Panc1 (cell line): Measurements from ENCODE around the gene TAS2R38. TPM values are rescaled to one million over a fixed set of nuclear protein-coding genes. Genes with fewer than 3 reads are reported as not detected.

Experiments used
- ATAC-seq: fragments of 200-7000 bp; cut with Tn5 transposase; 2 replicates; pipeline ENCODE4 v1.9.1; 2020; ENCODE audit warnings: mild to moderate bottlenecking, moderate library complexity
- BruUV-seq: library from RNA; stranded (reverse); fragments of 400-500 nt; replicated peaks from 2 replicates; lab custom pipeline; 2021; lab: Mats Ljungman, UMichigan
- CTCF ChIA-PET: fragments of 300-600 bp; sonication (Branson Sonifier 250); formaldehyde crosslinking; loops from one replicate; lab custom pipeline; 2022; ENCODE audit warnings: antibody characterized with exemption; lab: Charles Lee
- POLR2A ChIA-PET: fragments of 300-600 bp; sonication (Branson Sonifier 250); formaldehyde crosslinking; loops from one replicate; lab custom pipeline; 2022; ENCODE audit warnings: antibody characterized with exemption; lab: Charles Lee
- DNase-seq: peaks from one replicate; pipeline ENCODE4 v3.0.0-alpha.2; 2010; ENCODE audit warnings: low read depth, low spot score
- H3K27ac ChIP-seq: 2 replicates; pipeline ENCODE4 v1.5.1; 2011; ENCODE audit warnings: mild to moderate bottlenecking, low read length, inconsistent platforms
- H3K27me3 ChIP-seq: fragments of 200-500 bp; sonication (Bioruptor generic); 2 replicates; pipeline ENCODE4 v1.6.0; 2014; ENCODE audit warnings: low read length, inconsistent platforms; ENCODE audit not compliant: control insufficient read depth, insufficient read depth
- H3K36me3 ChIP-seq: fragments of 200-500 bp; sonication (Bioruptor generic); 2 replicates; pipeline ENCODE4 v1.5.1; 2014; ENCODE audit warnings: inconsistent platforms, mild to moderate bottlenecking, low read length, moderate library complexity; ENCODE audit not compliant: control insufficient read depth, insufficient read depth
- H3K4me1 ChIP-seq: 2 replicates; pipeline ENCODE4 v1.5.1; 2011; ENCODE audit warnings: inconsistent platforms, mild to moderate bottlenecking, low read length, moderate library complexity; ENCODE audit not compliant: control insufficient read depth, insufficient read depth
- H3K4me3 ChIP-seq, 2 experiments: 2 replicates each; pipeline ENCODE4 v1.5.1; 2011 to 2012; ENCODE audit warnings: low read depth in 2 of 2, low read length in 2 of 2, mild to moderate bottlenecking in 2 of 2, inconsistent platforms in 1 of 2, moderate library complexity in 1 of 2
- H3K9me3 ChIP-seq: fragments of 200-500 bp; sonication (Bioruptor generic); 2 replicates; pipeline ENCODE4 v1.5.1; 2014; ENCODE audit warnings: low read depth, mild to moderate bottlenecking, inconsistent platforms, low read length, moderate library complexity; ENCODE audit not compliant: control insufficient read depth, insufficient read depth
- CTCF ChIP-seq: fragments of 450-650 bp; IDR thresholded peaks from 2 replicates; pipeline ENCODE4 v1.5.1; 2017; ENCODE audit warnings: mild to moderate bottlenecking
- POLR2AphosphoS5 ChIP-seq: IDR thresholded peaks from 2 replicates; pipeline ENCODE4 v1.6.1; 2012; ENCODE audit warnings: mild to moderate bottlenecking, low read depth, low read length, moderate library complexity
- SIN3A ChIP-seq: IDR thresholded peaks from 2 replicates; pipeline ENCODE4 v1.6.1; 2012; ENCODE audit warnings: low read depth, mild to moderate bottlenecking, low read length, moderate library complexity, borderline replicate concordance; ENCODE audit not compliant: insufficient read depth
- TCF7L2 ChIP-seq: IDR thresholded peaks from 2 replicates; pipeline ENCODE4 v1.6.1; 2011; ENCODE audit warnings: mild to moderate bottlenecking, low read depth, low read length, inconsistent platforms
- in situ Hi-C: cut with HindIII; loops from 2 replicates; pipeline ENCODE4 v1.10.0; 2016; ENCODE audit warnings: low sequenced_read_pairs, low pct_unique_long_range_greater_than_20kb
- intact Hi-C: fragments of 100-400 bp; cut with micrococcal nuclease; formaldehyde crosslinking; loops from one replicate; pipeline ENCODE4 v1.10.0; 2022; ENCODE audit not compliant: unreplicated experiment
- total RNA-seq: library from RNA; stranded (reverse); gene quantifications from one replicate; pipeline ENCODE4 v1.2.1, GENCODE V29; 2021; ENCODE audit not compliant: unreplicated experiment
- TF ChIP-seq, protein P1 (sequence below), 2 experiments: IDR thresholded peaks; 2 replicates each; pipeline ENCODE4 v1.6.1; 2011 to 2012; ENCODE audit warnings: low read depth in 2 of 2, control low read depth in 1 of 2, low read length in 1 of 2, mild to moderate bottlenecking in 1 of 2, moderate library complexity in 1 of 2; ENCODE audit not compliant: insufficient read depth in 1 of 2

TAS2R38 gene
- total RNA-seq, 1 experiment from 2014 or later, result not detected

GRCh38 chr7:141999058-141999623 lies 25.6 kb upstream of the TAS2R38 start:
- in situ Hi-C loops (no loop called here), intact Hi-C loops (no loop called here)
- TF ChIP-seq CTCF (no peak), TCF7L2 (no peak), POLR2AphosphoS5 (no peak), SIN3A (no peak)
- TF ChIP-seq, protein P1, sequence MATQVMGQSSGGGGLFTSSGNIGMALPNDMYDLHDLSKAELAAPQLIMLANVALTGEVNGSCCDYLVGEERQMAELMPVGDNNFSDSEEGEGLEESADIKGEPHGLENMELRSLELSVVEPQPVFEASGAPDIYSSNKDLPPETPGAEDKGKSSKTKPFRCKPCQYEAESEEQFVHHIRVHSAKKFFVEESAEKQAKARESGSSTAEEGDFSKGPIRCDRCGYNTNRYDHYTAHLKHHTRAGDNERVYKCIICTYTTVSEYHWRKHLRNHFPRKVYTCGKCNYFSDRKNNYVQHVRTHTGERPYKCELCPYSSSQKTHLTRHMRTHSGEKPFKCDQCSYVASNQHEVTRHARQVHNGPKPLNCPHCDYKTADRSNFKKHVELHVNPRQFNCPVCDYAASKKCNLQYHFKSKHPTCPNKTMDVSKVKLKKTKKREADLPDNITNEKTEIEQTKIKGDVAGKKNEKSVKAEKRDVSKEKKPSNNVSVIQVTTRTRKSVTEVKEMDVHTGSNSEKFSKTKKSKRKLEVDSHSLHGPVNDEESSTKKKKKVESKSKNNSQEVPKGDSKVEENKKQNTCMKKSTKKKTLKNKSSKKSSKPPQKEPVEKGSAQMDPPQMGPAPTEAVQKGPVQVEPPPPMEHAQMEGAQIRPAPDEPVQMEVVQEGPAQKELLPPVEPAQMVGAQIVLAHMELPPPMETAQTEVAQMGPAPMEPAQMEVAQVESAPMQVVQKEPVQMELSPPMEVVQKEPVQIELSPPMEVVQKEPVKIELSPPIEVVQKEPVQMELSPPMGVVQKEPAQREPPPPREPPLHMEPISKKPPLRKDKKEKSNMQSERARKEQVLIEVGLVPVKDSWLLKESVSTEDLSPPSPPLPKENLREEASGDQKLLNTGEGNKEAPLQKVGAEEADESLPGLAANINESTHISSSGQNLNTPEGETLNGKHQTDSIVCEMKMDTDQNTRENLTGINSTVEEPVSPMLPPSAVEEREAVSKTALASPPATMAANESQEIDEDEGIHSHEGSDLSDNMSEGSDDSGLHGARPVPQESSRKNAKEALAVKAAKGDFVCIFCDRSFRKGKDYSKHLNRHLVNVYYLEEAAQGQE (IDR thresholded peaks at IDR 0.05; ENCODE audit: insufficient read depth in 1 of 2, low read depth in 2 of 2, low read length in 1 of 2), result no peak
- DNase-seq (no peak), ATAC-seq (no peak)
- BruUV-seq, result no TSS peak
- Histone ChIP-seq H3K36me3 (no peaks in the 10 kb centered on the region; the same call in 1 of the 2 replicates), H3K27ac (no peak overlapping the region), H3K9me3 (no peaks in the 10 kb centered on the region), H3K27me3 (no peaks in the 10 kb centered on the region), H3K4me3 (no peak overlapping the region), H3K4me1 (no peaks in the 10 kb centered on the region)
- CTCF ChIA-PET, result no interaction called here
- POLR2A ChIA-PET, result interaction anchor here (0.6 kb wide), 1 partner anchor 15 kb away, joined by 3 read pairs; no protein-coding TSS in a partner anchor

DNA sequence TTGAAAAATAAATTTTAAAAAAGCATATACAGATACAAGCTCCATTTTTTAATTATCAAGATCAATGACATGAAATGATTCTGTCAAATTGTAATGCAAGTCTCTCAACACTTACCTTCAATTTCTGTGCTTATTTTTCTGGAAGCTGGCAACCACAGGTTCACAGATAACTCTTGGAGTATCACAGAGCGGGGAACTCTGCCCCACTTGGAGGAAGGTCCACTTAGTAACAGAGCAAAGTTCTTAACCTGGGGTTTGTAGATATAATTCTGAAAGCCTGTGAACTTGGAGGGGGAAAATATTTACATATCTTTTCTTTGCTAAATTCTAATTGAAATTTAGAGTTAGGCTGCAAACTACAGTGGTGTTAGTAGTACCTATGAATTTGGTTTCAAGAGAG lies 19.8 kb upstream of the TAS2R38 start:
- ATAC-seq (no peak), DNase-seq (no peak)
- Histone ChIP-seq H3K4me3 (no peak overlapping the region), H3K36me3 (no peaks in the 10 kb centered on the region), H3K4me1 (no peaks in the 10 kb centered on the region), H3K27ac (no peak overlapping the region), H3K9me3 (no peaks in the 10 kb centered on the region), H3K27me3 (no peaks in the 10 kb centered on the region)
- in situ Hi-C loops (no loop called here), intact Hi-C loops (no loop called here)
- TF ChIP-seq SIN3A (no peak), TCF7L2 (no peak), CTCF (no peak), POLR2AphosphoS5 (no peak)
- TF ChIP-seq, protein P1 (IDR thresholded peaks at IDR 0.05; ENCODE audit: insufficient read depth in 1 of 2, low read depth in 2 of 2, low read length in 1 of 2), result no peak
- ChIA-PET POLR2A (no interaction called here), CTCF (no interaction called here)
- BruUV-seq, result no TSS peak
